Parathyroid adenoma (tissue), 2 donors: ENCODE measurements around the gene PELI3.

Experiments
- H2AFZ ChIP-seq: fragments of 300-600 bp; sonication (generic); one replicate; pipeline ENCODE4 v1.7.0; 2017; ENCODE audit warnings: antibody characterized with exemption, mild to moderate bottlenecking
- H3K27ac ChIP-seq: fragments of 300-600 bp; sonication (generic); one replicate; pipeline ENCODE4 v1.7.0; 2017
- H3K27me3 ChIP-seq: fragments of 300-600 bp; sonication (generic); one replicate; pipeline ENCODE4 v1.7.0; 2017; ENCODE audit warnings: low read length; ENCODE audit not compliant: control insufficient read depth, insufficient read depth
- H3K36me3 ChIP-seq: fragments of 300-600 bp; sonication (generic); one replicate; pipeline ENCODE4 v1.7.0; 2017; ENCODE audit warnings: low read length; ENCODE audit not compliant: control insufficient read depth, insufficient read depth
- H3K4me1 ChIP-seq: fragments of 300-600 bp; sonication (generic); one replicate; pipeline ENCODE4 v1.7.0; 2017; ENCODE audit warnings: control low read depth
- H3K4me2 ChIP-seq: fragments of 300-600 bp; sonication (generic); one replicate; pipeline ENCODE4 v1.7.0; 2017; ENCODE audit warnings: low read length
- H3K4me3 ChIP-seq: fragments of 300-600 bp; sonication (generic); one replicate; pipeline ENCODE4 v1.7.0; 2017; ENCODE audit warnings: low read depth, low read length
- H3K79me2 ChIP-seq: fragments of 300-600 bp; sonication (generic); one replicate; pipeline ENCODE4 v1.7.0; 2017; ENCODE audit warnings: control low read depth
- H3K9ac ChIP-seq: fragments of 300-600 bp; sonication (generic); one replicate; pipeline ENCODE4 v1.7.0; 2017; ENCODE audit warnings: mild to moderate bottlenecking
- H3K9me3 ChIP-seq: fragments of 300-600 bp; sonication (generic); one replicate; pipeline ENCODE4 v1.7.0; 2017; ENCODE audit warnings: low read length; ENCODE audit not compliant: control insufficient read depth
- CTCF ChIP-seq: fragments of 300-600 bp; sonication (generic); IDR thresholded peaks from one replicate; pipeline ENCODE4 v1.7.0; 2017; ENCODE audit warnings: antibody characterized with exemption, mild to moderate bottlenecking
- donor health status: primary hyperparathyroidism.

The PELI3 gene

GRCh38 chr11:66466225-66467033 lies at the start of gene PELI3:
TSS of gene PELI3 (plus strand) at chr11:66466905. CDS start at chr11:66468129, 1,224 bp downstream.
- no peaks in the 10 kb centered on the region for H3K27me3 ChIP-seq
- peaks cover 7% of the 10 kb centered on the region for H3K4me1 ChIP-seq
- H3K36me3 ChIP-seq = no peaks in the 10 kb centered on the region
- H3K9ac ChIP-seq = peak within 1 kb of the TSS; percentile 34
- peak within 1 kb of the TSS; percentile 74 for H3K27ac ChIP-seq
- H3K9me3 ChIP-seq = no peaks in the 10 kb centered on the region
- peak within 1 kb of the TSS; percentile 95 for H2AFZ ChIP-seq
- TF ChIP-seq CTCF = no peak
- H3K4me3 ChIP-seq = peak within 1 kb of the TSS; percentile 79
- peaks cover 5% of the 10 kb centered on the region for H3K79me2 ChIP-seq
- peak within 1 kb of the TSS; percentile 72 for H3K4me2 ChIP-seq

- no peaks in the 10 kb centered on the region for H3K79me2 ChIP-seq
- H2AFZ ChIP-seq = no peak overlapping the region
- H3K36me3 ChIP-seq = no peaks in the 10 kb centered on the region
- no peak overlapping the region for H3K4me3 ChIP-seq
- no peak overlapping the region for H3K4me2 ChIP-seq
- H3K27ac ChIP-seq = no peak overlapping the region
- peaks cover 4% of the 10 kb centered on the region for H3K4me1 ChIP-seq
- H3K9ac ChIP-seq = no peak overlapping the region
- H3K27me3 ChIP-seq = no peaks in the 10 kb centered on the region
- H3K9me3 ChIP-seq = no peaks in the 10 kb centered on the region
- TF ChIP-seq CTCF = no peak
These were observed 49.7 kb upstream of the PELI3 start for GRCh38 chr11:66417000-66417399.

- Histone ChIP-seq H3K9me3 (no peaks in the 10 kb centered on the region), H3K9ac (no peak overlapping the region), H3K79me2 (no peaks in the 10 kb centered on the region), H3K27me3 (no peaks in the 10 kb centered on the region), H3K36me3 (no peaks in the 10 kb centered on the region), H3K4me1 (peaks cover 4% of the 10 kb centered on the region), H3K4me3 (no peak overlapping the region), H3K27ac (peak overlapping the region; percentile 86), H2AFZ (no peak overlapping the region), H3K4me2 (no peak overlapping the region)
- peak; percentile 41 for TF ChIP-seq CTCF
These were observed 48.3 kb upstream of the PELI3 start for GRCh38 chr11:66418168-66418985.

- no peaks in the 10 kb centered on the region for H3K79me2 ChIP-seq
- H3K4me2 ChIP-seq = no peak overlapping the region
- no peak overlapping the region for H2AFZ ChIP-seq
- TF ChIP-seq CTCF = no peak
- H3K36me3 ChIP-seq = no peaks in the 10 kb centered on the region
- no peak overlapping the region for H3K9ac ChIP-seq
- H3K27me3 ChIP-seq = no peaks in the 10 kb centered on the region
- peak overlapping the region; percentile 86 for H3K27ac ChIP-seq
- H3K9me3 ChIP-seq = no peaks in the 10 kb centered on the region
- peaks cover 4% of the 10 kb centered on the region for H3K4me1 ChIP-seq
- no peak overlapping the region for H3K4me3 ChIP-seq
These were observed 47.8 kb upstream of the PELI3 start for GRCh38 chr11:66418986-66419308.
